GM12872 (cell line): ENCODE results near the gene RBMS1.

Source experiments
- TF ChIP-seq, protein P1 (sequence below): IDR thresholded peaks from 3 replicates; pipeline ENCODE4 v1.5.1; 2011; ENCODE audit warnings: low read depth, mild to moderate bottlenecking, low read length, moderate library complexity; ENCODE audit not compliant: insufficient read depth

The RBMS1 gene

DNA sequence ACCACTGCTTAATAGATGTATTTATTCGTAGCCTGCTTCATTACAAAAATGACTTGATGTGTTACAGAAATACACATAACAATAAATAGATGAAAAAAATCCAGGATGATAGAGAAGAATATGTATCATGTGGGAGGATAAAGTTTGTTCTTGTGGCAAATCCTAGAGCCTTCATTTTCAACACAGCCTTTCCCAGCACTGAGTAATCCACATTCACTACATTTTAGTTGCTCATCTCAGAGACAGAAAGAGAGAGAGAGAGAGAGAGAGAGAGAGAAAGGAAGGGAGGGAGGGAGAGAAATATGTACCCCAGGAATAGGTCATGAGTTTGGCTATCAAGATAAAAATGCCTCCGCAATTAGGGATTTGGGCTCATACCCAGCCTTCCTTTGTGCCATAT, 144.3 kb downstream of the RBMS1 start:
- TF ChIP-seq, protein P1, sequence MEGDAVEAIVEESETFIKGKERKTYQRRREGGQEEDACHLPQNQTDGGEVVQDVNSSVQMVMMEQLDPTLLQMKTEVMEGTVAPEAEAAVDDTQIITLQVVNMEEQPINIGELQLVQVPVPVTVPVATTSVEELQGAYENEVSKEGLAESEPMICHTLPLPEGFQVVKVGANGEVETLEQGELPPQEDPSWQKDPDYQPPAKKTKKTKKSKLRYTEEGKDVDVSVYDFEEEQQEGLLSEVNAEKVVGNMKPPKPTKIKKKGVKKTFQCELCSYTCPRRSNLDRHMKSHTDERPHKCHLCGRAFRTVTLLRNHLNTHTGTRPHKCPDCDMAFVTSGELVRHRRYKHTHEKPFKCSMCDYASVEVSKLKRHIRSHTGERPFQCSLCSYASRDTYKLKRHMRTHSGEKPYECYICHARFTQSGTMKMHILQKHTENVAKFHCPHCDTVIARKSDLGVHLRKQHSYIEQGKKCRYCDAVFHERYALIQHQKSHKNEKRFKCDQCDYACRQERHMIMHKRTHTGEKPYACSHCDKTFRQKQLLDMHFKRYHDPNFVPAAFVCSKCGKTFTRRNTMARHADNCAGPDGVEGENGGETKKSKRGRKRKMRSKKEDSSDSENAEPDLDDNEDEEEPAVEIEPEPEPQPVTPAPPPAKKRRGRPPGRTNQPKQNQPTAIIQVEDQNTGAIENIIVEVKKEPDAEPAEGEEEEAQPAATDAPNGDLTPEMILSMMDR: no peak

GRCh38 chr2:160347269-160347863, 146.2 kb downstream of the RBMS1 start:
- TF ChIP-seq, protein P1: no peak

DNA sequence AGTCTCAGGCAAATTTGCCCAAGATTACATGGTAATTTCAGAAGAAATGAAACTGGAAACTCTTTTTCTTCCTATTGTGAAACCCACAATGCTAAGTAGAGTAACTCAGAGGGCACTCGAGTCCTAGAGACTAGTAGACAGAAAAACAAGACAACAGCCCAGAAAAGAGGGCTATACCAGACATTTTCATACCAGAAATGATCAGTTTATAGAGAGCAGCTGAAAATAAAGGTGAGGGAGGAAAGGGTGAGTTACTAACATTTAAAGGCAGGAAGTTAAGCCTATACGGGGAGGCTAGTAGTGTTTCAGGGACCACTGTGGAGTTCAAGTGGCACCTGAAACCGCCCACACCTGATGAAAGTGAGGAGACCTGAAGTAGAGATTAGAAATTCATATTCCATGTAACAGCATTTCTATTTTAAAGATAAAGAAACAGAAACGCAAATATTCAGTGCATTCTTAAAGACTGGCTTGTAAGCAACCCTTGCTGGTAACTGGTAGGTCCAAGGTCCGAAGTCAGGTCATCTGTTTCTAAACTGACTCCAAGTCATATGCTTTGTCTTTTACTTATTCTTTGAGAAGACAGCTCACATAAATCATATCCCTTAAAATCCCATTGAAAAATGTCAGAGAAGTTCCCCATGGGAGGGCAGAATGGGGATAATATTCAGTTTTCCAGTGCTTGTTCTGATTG, 148.4 kb downstream of the RBMS1 start:
- TF ChIP-seq, protein P1: no peak

- TF ChIP-seq, protein P1: no peak
Observed at GRCh38 chr2:160343404-160343803, 150.2 kb downstream of the RBMS1 start.

- TF ChIP-seq, protein P1: no peak
Observed at GRCh38 chr2:160339726-160340125, 153.9 kb downstream of the RBMS1 start.

GRCh38 chr2:160338901-160339685, 154.5 kb downstream of the RBMS1 start:
- TF ChIP-seq, protein P1: no peak

DNA sequence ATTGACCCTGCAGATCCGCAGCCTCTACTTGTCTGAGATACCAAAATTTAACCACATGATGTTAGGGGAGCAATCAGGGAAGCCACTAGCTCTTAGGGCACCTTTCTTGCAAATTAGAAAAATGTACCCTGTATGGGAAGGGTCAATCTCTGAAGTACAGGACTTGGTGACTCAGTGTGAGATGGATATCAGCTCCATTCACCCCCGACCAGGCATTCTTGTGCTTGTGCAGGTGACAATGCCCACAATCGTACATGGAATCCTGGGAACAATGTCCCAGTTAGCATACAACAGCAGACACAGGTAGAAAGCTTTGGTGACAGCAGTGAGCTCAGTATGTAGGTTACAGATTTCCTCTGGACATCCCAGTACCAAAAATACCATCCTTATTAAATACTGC, 155.9 kb downstream of the RBMS1 start:
- TF ChIP-seq, protein P1: no peak
